Diencephalon (tissue), 1 donor: ENCODE measurements around the gene EPHB4. TPM values are rescaled to one million over a fixed set of nuclear protein-coding genes. Genes with fewer than 3 reads are reported as not detected.

Source experiments
- small RNA-seq: library from RNA; depleted of rRNA; stranded (forward); fragments of <200 nt; gene quantifications from one replicate; pipeline ENCODE3, GENCODE V24; 2014
- total RNA-seq: library from RNA; depleted of rRNA; stranded (reverse); fragments of >200 nt; gene quantifications from one replicate; pipeline ENCODE4 v1.2.3, GENCODE V29; 2014

EPHB4 gene
- 11.1 TPM for total RNA-seq

DNA sequence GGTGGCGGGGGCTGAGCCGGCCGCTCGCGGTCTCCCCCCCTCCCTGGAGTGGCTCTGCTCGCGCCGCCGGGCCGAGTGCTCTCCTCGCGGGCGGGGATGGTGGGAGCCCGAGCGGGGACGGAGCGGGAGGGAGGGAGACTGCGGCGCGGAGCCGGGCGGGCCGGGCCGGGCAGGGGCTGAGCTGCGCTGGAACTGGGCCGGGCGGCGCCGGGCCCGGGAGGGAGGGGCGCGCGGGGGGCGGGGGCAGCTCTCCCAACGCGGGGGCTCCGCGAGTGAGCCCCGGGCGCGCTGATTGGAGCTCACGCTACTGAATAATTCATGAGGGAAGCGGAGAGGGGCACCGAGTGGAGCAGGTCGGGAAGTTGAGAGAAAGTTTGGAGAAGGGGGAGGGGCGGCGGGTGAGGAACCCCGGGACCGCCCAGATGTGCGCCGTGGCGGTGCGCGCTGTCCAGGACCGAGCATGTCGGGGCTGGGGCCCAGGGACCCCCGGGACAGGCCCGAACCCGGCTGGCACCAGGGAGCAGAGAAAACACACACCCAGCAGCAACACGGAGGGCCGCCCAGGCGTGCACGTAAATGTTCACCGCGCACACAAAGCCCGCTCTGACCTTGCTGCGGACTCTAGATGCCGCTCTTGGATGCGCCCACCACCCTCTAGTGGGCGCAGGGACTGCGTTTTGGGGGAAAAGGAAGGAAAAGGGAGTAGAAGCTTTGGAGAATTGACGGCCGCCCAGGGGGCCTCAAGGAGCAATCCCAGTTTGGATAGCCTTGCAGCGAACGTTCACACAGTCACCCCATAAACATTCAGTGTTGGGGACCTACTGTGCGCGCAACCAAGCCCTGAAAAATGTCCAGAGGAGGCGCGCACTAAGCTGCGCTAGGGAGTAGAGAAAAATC, at the start of gene EPHB4:
Gene EPHB4 (minus strand): TSS at position 194 of the 897 bp plus-strand sequence. CDS start 493 bp downstream, outside the sequence.

DNA sequence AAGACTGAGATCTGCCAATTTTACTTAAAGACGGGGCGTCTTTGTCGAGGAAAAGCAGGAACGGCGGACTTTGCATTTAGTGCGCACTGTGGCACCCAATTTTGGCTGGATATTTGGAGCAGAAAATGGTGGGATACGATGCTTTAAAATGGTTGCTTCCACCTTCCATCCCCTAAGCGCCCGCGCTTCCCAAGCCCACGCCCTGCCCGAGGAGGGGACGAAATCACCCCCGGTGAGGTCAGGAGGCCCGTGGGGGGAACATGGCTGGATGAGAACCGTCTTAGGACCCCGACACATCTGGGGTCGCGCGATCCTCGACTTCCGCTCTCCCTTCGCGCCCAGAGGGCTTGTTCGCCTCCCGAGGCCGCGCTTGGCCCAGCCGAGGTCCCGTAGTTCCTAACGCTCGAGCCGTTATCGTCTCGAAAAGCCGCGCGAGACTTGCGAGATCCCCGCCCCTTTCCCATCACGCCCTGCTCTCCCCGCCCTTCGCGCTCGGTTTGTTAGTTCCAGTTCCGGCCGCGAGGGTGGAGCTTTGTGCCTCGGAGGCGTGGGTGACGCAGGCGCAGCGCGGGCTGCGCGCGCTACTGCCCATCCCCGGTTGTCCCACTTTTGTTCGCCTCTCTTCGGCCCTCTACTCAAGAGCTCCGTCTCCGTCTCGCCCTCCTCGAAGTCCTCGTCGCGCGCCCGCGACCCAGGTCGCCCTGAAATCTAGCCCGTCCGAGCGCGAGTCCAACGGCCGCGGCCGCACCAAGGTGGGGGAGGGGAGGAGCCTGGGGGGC, 47.4 kb upstream of the EPHB4 start, which contains the start of gene SRRT:
Gene SRRT (plus strand): TSS at position 527 of the 779 bp plus-strand sequence. CDS start 488 bp downstream, outside the sequence.

GRCh38 chr7:100867040-100867775, 39.9 kb upstream of the EPHB4 start, which contains the start of gene TRIP6:
TSS of gene TRIP6 (plus strand) at chr7:100867387. CDS start at chr7:100867498, 111 bp downstream.

DNA sequence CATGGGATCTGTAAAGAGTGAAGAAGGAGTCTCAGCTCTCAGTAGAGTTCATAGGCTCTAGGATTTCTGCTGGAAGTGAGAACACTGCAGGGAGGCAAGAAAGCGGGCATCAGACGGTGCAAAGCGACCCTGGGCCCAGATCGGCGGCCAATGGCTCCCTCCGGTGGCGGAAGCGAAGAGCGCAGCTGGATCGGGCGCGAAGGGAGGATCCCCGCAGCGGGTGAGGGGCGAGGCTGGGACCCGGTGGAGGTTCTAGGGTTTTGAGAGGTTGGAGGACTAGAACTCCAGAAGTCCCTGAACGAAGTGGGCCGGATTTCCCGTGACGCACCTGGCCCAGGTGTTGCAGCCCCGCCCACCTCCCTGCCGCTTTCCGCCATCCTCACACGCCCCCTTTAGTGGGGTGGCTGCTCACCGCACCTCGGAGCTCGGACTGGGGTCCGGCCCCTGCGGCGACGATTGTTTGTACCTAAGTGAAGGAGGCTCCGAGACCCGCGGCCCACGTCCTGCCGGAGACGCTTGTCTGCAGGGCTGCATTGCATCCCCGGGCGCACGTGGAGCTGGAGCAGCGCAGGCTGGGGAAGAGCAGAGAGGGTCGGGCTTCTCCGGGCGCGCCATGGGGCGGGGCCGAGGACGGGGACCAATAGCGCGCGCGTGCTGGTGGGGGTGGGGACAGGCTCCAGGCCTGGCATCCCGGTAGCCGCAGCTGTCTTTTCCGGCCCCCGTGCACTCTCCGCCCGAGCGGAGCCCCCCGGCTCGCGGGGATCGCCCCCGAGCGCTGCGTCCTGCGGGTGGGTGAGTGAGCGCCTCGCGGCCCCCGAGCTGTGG, 24.9 kb upstream of the EPHB4 start, which contains the start of gene SLC12A9:
Gene SLC12A9 (plus strand): TSS at position 666 of the 825 bp plus-strand sequence. CDS start 1,485 bp downstream, outside the sequence.

Small RNA genes within 50 kb of the gene (small RNA-seq; reads per million reads assigned to genes)
- not detected for gene RN7SL750P

Other genes with a start within 250 kb of the EPHB4 start
- 11.1 TPM for gene LRCH4, start 241.4 kb downstream of the EPHB4 start, total RNA-seq
- not detected for gene FBXO24, start 241.2 kb downstream of the EPHB4 start, total RNA-seq
- 9.0 TPM for gene PCOLCE, start 225.2 kb downstream of the EPHB4 start, total RNA-seq
- gene MOSPD3, start 215.0 kb downstream of the EPHB4 start, total RNA-seq: 11.3 TPM
- 9.2 TPM for gene TFR2, start 186.0 kb downstream of the EPHB4 start, total RNA-seq
- gene ACTL6B, start 171.1 kb downstream of the EPHB4 start, total RNA-seq: 90.4 TPM
- gene GNB2, start 153.8 kb downstream of the EPHB4 start, total RNA-seq: 120 TPM
- gene GIGYF1, start 133.3 kb downstream of the EPHB4 start, total RNA-seq: 16.4 TPM
- 38.1 TPM for gene POP7, start 121.4 kb downstream of the EPHB4 start, total RNA-seq
- gene EPO, start 107.1 kb downstream of the EPHB4 start, total RNA-seq: not detected
- not detected for gene ZAN, start 93.9 kb downstream of the EPHB4 start, total RNA-seq
- 27.9 TPM for gene SLC12A9, start 25.2 kb upstream of the EPHB4 start, total RNA-seq
- gene TRIP6, start 39.9 kb upstream of the EPHB4 start, total RNA-seq: 10.4 TPM
- gene SRRT, start 47.6 kb upstream of the EPHB4 start, total RNA-seq: 30.2 TPM
- 3.7 TPM for gene UFSP1, start 62.2 kb upstream of the EPHB4 start, total RNA-seq
- gene ACHE, start 68.4 kb upstream of the EPHB4 start, total RNA-seq: 73.4 TPM
- gene MUC3A, start 122.0 kb upstream of the EPHB4 start, total RNA-seq: 2.1 TPM
- gene MUC12, start 142.0 kb upstream of the EPHB4 start, total RNA-seq: 0.23 TPM
- gene MUC17, start 192.6 kb upstream of the EPHB4 start, total RNA-seq: not detected